Measurements from ENCODE around the gene COX8C.
"Not testable (repeated sequence)": the region's sequence is repeated elsewhere in the genome, so short reads cannot be mapped to it uniquely, and the experiment has no call there.

COX8C gene

DNA sequence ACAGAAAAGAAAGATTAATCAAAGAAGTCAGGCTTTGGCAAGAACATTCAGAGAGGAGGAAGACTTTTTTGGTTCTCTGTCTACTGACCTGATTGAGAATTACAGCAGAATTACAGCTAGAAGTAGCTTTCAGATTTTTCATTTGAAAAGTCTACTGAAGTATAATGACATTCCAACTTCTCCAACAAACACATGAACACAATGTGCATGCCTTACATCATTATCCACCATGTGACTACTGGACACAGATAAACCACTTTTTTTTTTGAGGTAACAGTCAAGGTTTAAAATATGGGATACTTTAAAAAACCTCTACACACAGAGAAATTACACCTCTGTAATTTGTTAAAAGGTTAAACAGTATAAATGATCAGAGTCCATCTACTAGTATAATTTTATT lies 26.5 kb upstream of the COX8C start:
- no peak for DNase-seq (ENCODE audit: low spot score)

- DNase-seq (ENCODE audit: low spot score): no peak
Observed at GRCh38 chr14:93322929-93323599, 23.9 kb upstream of the COX8C start.

- DNase-seq (ENCODE audit: low spot score): no peak
Observed at GRCh38 chr14:93323600-93324174, 23.3 kb upstream of the COX8C start.

DNA sequence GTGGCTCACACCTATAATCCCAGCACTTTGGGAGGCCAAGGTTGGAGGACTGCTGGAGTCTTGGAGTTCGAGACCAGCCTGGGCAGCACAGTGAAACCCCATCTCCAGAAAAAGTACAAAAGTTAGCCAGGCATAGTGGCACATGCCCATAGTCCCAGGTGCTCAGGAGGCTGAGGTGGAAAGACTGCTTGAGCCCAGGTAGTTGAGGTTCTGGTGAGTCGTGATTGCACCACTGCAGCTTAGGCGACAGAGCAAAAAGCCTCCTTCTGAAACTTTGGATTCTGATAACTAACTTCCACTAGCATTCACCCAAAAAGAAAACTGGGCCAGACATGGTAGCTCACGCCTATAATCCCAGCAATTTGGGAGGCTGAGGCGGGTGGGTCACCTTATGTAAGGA lies 20.8 kb upstream of the COX8C start:
- no peak for DNase-seq (ENCODE audit: low spot score)

GRCh38 chr14:93328546-93328945 lies 18.4 kb upstream of the COX8C start:
- no peak for DNase-seq (ENCODE audit: low spot score)

GRCh38 chr14:93329965-93330608 lies 16.9 kb upstream of the COX8C start:
- no peak for DNase-seq (ENCODE audit: low spot score)

DNA sequence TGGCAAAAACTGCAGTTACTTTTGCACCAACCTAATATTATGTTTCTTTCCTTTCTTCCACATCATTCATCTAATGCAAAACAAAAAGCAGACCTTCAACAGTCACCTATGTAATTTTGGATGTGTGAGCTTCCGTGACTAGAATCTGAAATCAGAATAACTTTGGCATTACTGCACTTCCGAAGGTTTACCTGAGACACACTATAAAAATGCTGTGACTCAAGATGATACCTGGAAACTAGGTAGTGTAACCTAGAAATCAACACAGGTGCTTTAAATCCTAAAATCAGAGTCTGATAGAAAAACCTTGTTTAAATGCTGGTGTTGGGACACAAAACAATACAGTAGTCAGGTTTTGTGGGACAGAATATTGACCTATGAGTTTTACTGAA lies 16.4 kb upstream of the COX8C start:
- no peak for DNase-seq (ENCODE audit: low spot score)

GRCh38 chr14:93331002-93331727 lies 15.8 kb upstream of the COX8C start:
- DNase-seq (ENCODE audit: low spot score): no peak

- DNase-seq (ENCODE audit: low spot score): no peak
Observed at GRCh38 chr14:93331728-93332396, 15.1 kb upstream of the COX8C start.

DNA sequence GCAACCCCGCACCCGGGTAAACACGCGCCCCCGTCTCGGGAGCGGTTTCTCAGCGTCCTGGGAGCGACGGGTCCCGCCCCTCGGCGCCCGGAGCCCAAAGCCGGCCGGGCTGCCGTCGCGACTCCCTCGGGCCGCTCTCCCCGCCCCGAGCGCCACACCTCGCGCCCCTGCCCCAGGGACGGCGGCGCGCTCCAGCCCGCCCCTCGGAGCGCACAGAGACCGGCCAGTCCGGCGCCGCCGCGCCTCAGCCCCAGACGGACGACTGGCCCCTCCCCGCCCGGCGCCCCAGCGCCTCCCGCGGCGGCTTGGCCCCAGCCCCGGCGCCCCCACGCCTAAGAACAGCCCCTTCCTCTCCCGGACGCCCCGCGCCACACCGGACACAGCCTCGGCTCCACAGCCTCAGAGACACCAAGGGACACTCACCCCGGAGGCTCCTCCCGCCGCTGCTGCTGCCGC lies 14.6 kb upstream of the COX8C start:
- DNase-seq (ENCODE audit: low spot score): no peak

DNA sequence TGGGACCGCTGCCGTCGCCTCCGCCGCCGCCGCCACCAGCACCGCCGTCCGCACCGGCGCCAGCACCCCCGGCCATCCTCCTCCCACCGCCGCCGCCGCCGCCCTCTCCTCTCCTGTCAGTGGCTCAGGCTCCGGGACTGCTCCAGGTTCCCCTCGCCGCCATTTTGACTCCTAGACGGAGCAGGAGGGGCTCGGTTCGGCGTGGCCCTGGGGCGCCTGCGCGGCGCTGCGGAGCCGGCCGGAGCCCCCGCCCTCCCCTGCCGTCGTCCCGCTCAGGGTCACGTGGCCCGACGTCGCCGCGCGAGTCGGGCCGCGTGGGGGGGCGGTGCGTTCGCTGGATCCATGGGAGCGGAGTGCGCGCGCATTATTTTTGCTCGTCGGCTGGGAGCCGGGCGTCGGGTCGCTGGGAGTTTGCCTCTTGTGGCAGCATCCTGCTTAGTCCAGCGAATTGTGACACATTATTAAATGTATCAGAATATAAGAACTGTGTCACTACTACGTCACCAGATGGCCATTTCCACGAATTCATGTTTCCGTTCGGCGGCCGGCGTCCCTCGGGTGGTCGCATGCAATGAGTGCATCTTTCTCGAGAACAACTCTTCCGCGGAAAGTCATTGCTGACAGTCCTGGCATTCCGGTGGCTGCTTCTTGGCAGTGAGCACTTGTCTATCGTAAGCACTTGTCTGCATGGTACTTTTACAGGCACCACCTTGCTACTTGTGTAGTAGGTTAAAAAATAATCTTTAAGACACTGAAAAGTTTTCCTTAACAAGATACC lies 13.9 kb upstream of the COX8C start, which contains the start of gene BTBD7:
Gene BTBD7 (minus strand): TSS at position 184 of the 778 bp plus-strand sequence. CDS start 36,985 bp downstream, outside the sequence.
- peak; percentile 92 for DNase-seq (ENCODE audit: low spot score)

DNA sequence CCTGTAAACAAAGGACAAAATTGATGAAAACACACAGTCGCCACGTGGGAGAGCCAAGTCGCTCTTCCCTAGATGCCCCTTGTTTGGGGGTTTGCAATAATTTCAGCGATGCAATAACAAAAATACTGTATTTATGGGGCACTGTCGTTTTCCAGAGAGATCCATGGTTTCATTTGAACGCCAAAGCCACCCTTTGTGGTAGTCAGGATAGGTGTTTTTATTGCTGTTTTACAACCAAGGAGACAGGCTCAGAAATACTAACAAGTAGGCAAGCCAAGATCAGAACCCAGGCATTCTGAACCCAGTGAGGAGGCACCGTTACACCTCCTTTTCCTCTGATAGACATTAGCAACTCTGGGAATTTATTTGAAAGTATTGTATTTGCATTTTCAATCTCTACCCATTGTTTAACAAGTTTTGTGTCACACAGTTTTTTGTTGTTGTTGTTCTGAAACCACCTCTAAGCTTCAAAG lies 13.3 kb upstream of the COX8C start:
- no peak for DNase-seq (ENCODE audit: low spot score)

- DNase-seq (ENCODE audit: low spot score): no peak
Observed at GRCh38 chr14:93337143-93337753, 9.7 kb upstream of the COX8C start.

GRCh38 chr14:93337884-93338283 lies 9.1 kb upstream of the COX8C start:
- DNase-seq (ENCODE audit: low spot score): no peak

DNA sequence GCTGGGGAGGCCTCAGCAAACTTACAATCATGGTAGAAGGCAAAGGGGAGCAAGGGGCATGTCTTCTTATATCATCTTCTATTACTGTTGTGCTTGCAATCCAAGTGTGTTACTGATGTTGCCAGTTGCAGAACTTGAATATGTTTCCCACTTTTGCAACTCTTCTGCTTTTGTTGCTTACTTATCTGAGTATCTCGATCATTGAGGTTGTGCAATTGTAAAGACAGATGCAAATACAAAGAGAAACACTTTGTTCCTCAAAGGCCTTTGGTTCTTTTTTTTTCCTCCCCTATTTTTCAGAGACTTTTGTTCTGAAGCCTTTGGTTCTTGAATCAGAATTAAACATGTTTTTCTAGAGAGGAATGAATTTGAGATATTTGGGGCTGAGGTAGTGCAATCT lies 3.7 kb upstream of the COX8C start:
- no peak for DNase-seq (ENCODE audit: low spot score)

DNA sequence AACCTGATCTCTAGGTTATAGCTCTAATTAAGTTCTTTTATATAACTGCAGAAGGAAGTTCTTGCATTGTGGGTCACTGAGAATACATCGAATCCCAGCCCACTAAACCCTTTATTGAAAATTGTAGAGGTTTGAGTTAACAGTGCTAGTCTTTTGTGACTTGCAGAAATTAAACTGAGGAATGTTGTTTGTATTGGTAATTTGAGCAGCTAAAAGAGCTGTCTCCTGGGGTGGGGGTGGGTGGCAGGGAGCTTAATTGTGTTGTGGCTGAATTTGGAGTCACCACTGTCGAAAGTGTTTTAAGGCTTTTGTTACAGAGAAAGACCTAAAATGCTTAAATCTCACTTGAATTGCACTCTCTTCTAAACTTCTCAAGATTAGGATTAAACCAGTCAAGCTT lies 3.2 kb upstream of the COX8C start:
- no peak for DNase-seq (ENCODE audit: low spot score)

GRCh38 chr14:93347850-93348249 lies 868 bp downstream of the COX8C start:
- no peak for DNase-seq (ENCODE audit: low spot score)

DNA sequence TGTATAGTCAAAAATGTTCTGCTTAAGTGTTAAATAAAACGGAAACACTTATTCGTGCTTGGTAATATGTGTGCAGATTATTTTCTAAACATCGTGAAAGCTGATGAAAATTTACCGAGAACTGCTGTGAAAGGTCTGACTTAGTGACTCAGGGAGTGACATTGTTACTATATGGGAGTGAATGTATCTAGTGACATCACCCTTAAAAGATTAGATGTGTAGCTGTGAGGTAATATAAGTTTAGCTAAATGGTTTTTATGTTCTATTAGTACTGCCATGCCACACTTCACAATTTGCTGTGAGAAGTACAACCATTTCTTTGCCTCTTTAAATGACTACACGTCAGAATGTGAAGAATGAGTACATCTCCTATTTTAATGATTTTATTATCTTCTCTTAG lies 1.3 kb downstream of the COX8C start:
- DNase-seq (ENCODE audit: low spot score): no peak

DNA sequence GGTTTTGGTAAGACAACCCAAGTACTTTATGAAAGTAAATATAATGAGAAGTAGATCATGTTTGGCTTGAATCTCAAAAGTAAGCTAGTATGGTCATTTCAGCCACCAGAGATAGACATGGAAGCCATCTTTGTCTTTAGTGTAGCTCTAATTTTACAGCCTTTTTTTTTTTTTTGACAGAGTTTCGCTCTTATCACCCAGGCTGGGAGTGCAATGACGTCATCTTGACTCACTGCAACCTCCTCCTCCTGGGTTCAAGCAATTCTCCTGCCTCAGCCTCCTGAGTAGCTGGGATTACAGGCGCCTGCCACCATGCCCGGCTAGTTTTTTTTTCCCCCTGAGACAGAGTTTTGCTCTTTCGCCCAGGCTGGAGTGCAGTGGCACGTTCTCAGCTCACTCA lies 7.9 kb downstream of the COX8C start:
- not testable (repeated sequence) for DNase-seq (ENCODE audit: low spot score)

GRCh38 chr14:93368996-93369712 lies 22.2 kb downstream of the COX8C start:
- no peak for DNase-seq (ENCODE audit: low spot score)

Data from CD4-positive, alpha-beta T cell treated with Interleukin-15 for 4 hours (primary cell).